ENCODE data around the gene GREM1.
A peak's percentile ranks its signal among the peaks of the same experiment; 100 is the strongest.

DNA sequence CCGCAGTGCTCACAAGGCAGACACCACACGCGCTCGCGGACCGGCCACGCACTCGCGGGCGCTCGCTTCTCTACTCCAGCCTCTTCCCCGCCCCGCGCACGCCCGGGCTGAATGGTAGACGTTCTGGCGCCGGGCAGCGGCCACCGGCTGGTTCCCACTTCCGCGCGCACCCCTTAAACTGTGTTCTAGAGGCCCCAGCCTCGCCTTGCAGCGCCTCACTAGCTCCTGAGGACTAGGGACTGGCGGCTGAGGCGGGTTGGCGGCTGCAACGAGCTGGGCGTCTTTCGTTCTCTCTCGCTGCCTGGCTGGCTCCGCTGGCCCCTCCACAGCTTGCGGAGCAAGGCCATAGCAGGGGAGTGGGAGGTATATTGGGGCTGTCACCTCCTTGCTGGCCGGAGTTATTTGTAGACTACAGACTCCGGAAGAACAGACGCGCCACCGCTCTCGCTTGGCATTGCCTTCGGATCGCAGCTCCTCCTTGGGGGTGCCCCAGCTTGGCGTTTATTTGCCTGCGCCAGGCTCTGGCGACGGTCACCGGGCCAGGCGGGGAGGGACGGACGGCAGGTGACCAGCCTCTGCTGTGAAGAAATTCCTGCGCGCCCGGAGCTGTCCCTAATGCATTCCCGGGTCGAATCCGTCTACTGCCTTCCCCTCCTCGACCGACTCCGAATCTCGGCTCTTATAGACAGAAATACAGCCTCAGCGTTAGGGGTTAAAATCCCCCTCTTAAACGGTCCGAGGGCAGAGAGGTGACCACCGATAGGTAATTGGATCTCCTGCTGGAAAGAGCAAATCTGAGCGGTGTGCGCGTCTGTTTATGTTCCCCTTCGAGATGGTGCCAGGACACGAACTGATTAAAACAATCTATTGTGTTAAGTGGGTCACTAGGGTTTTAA is 1.3 kb downstream of the GREM1 start:
- TF ChIP-seq, protein P1, sequence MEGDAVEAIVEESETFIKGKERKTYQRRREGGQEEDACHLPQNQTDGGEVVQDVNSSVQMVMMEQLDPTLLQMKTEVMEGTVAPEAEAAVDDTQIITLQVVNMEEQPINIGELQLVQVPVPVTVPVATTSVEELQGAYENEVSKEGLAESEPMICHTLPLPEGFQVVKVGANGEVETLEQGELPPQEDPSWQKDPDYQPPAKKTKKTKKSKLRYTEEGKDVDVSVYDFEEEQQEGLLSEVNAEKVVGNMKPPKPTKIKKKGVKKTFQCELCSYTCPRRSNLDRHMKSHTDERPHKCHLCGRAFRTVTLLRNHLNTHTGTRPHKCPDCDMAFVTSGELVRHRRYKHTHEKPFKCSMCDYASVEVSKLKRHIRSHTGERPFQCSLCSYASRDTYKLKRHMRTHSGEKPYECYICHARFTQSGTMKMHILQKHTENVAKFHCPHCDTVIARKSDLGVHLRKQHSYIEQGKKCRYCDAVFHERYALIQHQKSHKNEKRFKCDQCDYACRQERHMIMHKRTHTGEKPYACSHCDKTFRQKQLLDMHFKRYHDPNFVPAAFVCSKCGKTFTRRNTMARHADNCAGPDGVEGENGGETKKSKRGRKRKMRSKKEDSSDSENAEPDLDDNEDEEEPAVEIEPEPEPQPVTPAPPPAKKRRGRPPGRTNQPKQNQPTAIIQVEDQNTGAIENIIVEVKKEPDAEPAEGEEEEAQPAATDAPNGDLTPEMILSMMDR (IDR thresholded peaks at IDR 0.05; ENCODE audit: poor library complexity), result no peak
- TF ChIP-seq EZH2 (IDR thresholded peaks at IDR 0.05; ENCODE audit: borderline replicate concordance), result peak; percentile 58
